ENCODE results near the gene GPR141.
"Not testable (repeated sequence)": the region's sequence is repeated elsewhere in the genome, so short reads cannot be mapped to it uniquely, and the experiment has no call there.

GPR141 gene

GRCh38 chr7:37690206-37690605 is 6.6 kb downstream of the GPR141 start:
- no peak for DNase-seq

GRCh38 chr7:37694208-37695094 is 10.9 kb downstream of the GPR141 start:
- no peak for DNase-seq

GRCh38 chr7:37698276-37698675 is 14.7 kb downstream of the GPR141 start:
- no peak for DNase-seq

- no peak for DNase-seq
These were observed 15.2 kb downstream of the GPR141 start for GRCh38 chr7:37698782-37699181.

GRCh38 chr7:37701769-37702168 is 18.2 kb downstream of the GPR141 start:
- no peak for DNase-seq

GRCh38 chr7:37703361-37703760 is 19.8 kb downstream of the GPR141 start:
- no peak for DNase-seq

GRCh38 chr7:37704328-37704833 is 20.8 kb downstream of the GPR141 start:
- not testable (repeated sequence) for DNase-seq

GRCh38 chr7:37705976-37706375 is 22.4 kb downstream of the GPR141 start:
- DNase-seq: no peak

- no peak for DNase-seq
These were observed 23.2 kb downstream of the GPR141 start for GRCh38 chr7:37706804-37707203.

- DNase-seq: no peak
These were observed 24.4 kb downstream of the GPR141 start for GRCh38 chr7:37707754-37708485.

- DNase-seq: no peak
These were observed 26.3 kb downstream of the GPR141 start for GRCh38 chr7:37709631-37710509.

- DNase-seq: no peak
These were observed 30.0 kb downstream of the GPR141 start for GRCh38 chr7:37713613-37714012.

- no peak for DNase-seq
These were observed 31.0 kb downstream of the GPR141 start for GRCh38 chr7:37714606-37715005.

- no peak for DNase-seq
These were observed 35.0 kb downstream of the GPR141 start for GRCh38 chr7:37718585-37718984.

GRCh38 chr7:37719077-37719476 is 35.5 kb downstream of the GPR141 start:
- no peak for DNase-seq

GRCh38 chr7:37724732-37725131 is 41.2 kb downstream of the GPR141 start:
- no peak for DNase-seq

GRCh38 chr7:37726016-37726415 is 42.5 kb downstream of the GPR141 start:
- DNase-seq: no peak

- DNase-seq: no peak
These were observed 45.2 kb downstream of the GPR141 start for GRCh38 chr7:37728747-37729146.

GRCh38 chr7:37729181-37729580 is 45.6 kb downstream of the GPR141 start:
- DNase-seq: no peak

- no peak for DNase-seq
These were observed 46.9 kb downstream of the GPR141 start for GRCh38 chr7:37730501-37730900.

GRCh38 chr7:37732253-37732652 is 48.7 kb downstream of the GPR141 start:
- DNase-seq: no peak

GRCh38 chr7:37732888-37733287 is 49.3 kb downstream of the GPR141 start:
- DNase-seq: no peak

- no peak for DNase-seq
These were observed 51.6 kb downstream of the GPR141 start for GRCh38 chr7:37735196-37735595.

All from NCI-H226 (cell line).